NCI-H446 (cell line): ENCODE data around the gene CDK7.
"Not testable (repeated sequence)": the region's sequence is repeated elsewhere in the genome, so short reads cannot be mapped to it uniquely, and the experiment has no call there.

ENCODE experiments used
- DNase-seq, 2 experiments: peaks; one replicate each; lab custom pipeline; 2025; lab: John Stamatoyannopoulos, UW

CDK7 gene

DNA sequence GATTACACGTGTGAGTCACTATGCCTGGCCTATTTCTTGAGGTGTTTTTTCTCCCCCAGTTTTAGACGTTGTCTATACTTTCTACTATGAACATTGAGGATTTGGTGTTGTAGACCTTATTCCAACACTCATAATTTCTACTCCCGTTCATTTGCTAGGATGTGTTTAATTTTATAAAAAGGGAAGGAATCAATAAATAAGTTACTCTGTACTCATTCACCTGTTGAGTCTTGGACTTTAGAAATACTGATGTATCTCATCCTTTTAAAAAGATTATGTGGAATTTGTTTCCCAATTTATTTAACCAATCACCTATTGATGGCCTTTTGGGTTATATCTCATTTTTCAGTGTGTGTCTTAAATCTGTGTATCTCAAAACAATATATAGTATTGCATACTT lies 3.2 kb downstream of the CDK7 start:
- no peak for DNase-seq

DNA sequence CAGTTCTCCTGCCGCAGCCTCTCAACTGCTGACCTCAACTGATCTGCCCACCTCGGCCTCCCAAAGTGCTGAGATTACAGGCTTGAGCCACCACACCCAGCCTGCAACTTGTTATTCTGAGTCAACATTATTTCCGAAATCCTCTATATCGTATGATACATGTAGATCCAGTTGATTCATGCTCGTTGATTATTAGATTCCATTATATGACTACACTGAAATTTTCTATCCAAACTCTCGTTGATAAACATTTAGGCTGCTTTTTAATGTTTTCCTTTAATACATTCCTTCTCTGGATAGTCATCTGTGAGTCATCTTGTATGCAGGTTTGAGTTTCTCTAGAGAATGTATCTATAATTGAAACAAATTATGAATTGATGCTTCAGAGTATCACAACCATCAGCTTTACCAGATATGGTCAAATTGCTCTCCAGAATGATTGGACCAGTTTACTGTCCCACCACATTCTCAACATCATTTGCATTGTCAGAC lies 4.1 kb downstream of the CDK7 start:
- DNase-seq: no peak

DNA sequence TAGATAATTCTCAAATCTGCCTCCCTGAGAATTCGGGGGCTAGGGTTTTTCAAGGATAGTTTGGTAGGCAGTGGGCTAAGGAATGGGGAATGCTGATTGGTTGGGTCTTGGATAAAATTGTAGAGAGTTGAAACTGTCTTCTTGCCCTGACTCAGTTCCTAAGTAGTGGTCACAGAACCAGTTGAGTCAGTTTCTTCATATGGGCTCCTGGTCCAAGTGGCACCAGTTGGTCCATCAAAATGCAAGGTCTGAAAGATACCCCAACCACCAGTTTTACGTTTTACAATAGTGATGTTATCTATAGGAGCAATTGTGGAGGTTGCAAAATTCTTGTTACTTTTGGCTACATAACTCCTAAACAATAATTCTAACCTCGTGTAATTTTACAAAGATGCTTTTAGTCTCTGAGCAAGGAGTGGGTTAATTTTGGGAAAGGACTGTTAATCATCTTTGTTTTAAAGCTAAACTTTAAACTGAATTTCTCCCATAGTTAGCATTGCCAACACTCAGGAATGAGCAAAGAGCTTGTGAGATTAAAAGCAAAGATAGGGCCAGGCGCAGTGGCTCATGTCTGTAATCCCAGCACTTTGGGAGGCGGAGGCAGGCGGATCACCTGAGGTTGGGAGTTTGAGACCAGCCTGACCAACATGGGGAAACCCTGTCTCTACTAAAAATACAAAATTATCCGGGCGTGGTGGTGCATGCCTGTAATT lies 7.7 kb downstream of the CDK7 start:
- DNase-seq: no peak

DNA sequence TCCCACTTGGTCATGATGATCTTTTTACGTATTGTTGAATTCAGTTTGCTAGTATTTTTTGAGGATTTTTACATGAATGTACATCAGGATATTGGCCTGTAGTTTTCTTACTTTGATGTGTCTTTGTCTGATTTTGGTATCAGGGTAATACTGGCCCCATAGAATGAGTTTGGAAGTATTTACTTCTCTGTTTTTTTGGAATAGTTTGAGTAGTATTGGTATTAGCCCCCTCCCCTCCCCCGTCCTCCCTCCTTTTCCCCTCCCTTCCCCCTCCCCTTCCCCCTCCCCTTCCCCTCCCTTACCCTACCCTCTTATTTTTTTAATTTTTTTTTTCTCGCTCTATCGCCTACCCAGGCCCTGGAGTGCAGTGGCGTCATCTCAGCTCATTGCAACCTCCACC lies 10.3 kb downstream of the CDK7 start:
- DNase-seq: no peak

DNA sequence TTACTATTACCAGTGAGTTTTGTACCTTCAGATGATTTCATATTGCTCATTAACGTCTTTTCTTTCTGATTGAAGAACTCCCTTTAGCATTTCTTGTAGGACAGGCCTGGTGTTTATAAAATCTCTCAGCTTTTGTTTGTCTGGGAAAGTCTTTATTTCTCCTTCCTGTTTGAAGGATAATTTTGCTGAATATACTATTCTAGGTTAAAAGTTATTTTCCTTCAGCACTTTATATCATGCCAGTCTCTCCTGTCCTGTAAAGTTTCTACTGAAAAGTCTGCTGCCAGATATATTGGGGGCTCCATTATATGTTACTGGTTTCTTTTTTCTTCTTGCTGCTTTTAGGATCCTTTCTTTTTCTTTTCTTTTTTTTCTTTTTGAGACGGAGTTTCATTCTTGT lies 13.3 kb downstream of the CDK7 start:
- DNase-seq: no peak

DNA sequence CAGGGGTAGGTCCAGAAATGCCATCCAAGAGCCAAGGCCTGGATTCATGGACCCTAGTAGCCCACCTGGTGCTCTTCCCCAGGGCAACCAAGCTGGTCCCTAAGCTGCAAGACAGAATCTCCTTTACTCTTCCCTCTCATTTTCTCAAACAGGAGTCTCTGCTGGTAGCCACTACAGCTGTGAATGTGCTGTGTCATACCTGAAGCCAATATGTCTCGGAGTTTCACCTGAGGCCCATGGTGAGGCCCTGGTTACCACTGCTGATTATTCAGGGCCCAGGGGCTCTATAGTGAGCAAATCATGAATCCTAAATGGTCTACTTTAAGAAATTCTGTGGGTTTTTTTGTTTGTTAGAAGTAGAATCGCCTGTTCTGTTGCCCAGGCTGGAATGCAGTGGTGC lies 15.9 kb downstream of the CDK7 start:
- DNase-seq: no peak

DNA sequence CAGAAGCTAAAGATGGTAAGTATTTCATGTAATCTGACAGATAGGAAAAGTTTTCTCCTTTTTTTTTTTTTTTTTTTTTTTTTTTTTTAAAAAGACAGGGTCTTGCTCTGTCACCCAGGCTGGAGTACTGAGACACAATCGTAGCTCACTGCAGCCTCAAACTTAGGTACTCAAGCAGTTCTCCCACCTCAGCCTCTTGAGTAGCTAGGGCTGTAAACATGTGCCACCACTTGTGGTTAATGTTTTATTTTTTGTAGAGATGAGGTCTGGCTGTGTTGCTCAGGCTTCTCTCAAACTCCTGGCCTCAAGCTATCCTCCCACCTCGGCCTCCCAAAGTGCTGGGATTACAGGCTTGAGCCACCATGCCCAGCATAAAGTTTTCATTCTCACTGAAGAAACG lies 17.8 kb downstream of the CDK7 start:
- no peak for DNase-seq

DNA sequence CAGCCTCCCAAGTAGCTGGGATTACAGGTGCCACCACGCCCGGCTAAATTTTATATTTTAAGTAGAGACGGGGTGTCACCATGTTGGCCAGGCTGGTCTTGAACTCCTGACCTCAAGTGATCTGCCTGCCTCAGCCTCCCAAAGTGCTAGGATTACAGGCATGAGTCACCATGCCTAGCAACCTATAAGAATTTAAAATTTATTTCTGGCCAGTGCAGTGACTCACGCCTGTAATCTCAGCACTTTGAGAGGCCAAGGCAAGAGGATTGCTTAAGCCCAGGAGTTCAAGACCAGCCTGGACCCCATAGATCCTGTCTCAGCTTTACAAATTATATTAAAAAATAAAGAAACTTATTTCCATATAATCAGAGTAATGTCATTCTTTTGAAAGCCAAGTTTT lies 21.3 kb downstream of the CDK7 start:
- DNase-seq: not testable (repeated sequence)

DNA sequence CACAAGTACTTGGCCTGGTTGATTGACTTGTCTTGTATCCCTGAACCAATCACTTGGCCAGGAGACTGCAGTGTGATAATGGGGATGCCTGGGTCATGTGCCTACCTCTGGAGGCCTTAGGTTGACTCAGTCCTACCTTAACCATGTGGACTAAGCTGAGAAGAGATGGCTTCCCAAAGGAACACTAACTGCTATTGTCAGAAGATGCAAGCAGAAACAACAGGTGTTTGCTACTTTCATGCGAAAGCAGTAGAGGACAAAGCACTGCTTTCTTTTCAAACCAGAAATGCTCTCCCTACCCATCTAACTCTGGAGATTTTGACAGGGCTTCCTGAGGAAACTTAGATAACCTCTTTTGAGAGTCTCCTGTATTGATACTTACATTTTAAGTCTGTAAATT lies 22.9 kb downstream of the CDK7 start:
- no peak for DNase-seq

DNA sequence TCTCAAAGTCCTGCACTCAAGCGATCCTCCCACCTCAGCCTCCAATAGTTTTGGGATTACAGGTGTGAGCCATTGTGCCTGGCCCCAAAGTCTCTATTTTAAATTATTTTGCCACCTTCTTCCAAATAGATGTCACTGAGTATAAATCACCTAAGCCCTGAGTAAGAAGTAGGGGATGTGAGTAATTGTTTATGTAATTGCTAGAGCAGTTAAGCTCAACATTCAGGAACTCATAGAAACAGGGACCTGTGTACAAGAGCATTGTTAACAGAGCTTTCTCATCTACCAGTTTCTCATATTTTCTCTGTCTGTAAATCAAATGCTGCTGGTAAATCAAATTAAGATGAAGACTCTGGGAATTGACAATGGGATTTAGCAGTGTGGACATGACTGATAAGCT lies 26.3 kb downstream of the CDK7 start:
- no peak for DNase-seq

DNA sequence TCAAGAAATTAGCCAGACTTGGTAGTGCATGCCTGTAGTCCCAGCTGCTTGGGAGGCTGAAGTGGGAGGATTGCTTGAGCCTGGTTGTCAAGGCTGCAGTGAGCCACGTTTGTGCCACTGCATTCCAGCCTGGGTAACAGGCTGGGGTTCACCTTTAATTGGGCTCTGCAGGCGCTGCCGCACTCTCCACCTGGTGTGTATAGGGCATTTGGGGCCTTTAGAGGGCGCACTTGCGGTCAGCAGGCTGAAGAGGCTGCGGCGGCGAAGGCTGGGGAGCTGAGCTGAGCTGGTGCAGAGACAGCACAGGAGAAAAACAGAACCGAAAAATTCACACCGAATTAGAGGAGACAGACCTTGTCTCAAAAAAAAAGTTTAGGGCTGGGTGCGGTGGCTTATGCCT lies 31.2 kb downstream of the CDK7 start:
- no peak for DNase-seq

DNA sequence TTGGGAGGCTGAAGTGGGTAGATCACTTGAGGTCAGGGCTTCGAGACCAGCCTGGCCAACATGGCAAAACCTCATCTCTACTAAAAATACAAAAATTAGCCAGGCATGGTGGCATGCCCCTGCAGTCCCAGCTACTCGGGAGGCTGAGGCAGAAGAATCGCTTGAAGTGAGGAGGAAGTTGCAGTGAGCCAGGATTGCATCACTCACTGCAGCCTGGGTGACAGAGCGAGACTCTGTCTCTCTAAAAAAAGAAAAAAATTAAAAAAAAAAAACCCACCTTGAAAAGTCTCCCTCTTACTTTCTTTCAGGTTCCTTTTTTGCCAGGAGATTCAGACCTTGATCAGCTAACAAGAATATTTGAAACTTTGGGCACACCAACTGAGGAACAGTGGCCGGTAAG lies 34.2 kb downstream of the CDK7 start:
- DNase-seq: no peak

DNA sequence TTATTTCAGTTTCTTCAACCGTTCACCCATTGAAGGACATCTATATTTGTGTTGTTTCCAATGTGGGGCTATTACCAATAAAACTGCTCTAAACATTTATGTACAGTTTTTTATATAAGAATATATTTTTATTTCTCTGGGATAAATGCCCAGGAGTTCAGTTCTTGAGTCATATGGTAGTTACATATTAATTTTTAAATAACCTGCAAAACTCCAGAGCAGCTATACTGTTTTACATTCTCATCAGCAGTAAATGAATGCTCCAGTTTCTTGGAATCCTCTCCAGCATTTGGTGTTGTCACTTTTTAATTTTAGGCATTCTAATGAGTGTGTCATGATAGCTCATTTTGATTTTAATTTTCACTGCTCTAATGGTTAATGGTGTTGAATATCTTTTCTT lies 36.2 kb downstream of the CDK7 start:
- no peak for DNase-seq

DNA sequence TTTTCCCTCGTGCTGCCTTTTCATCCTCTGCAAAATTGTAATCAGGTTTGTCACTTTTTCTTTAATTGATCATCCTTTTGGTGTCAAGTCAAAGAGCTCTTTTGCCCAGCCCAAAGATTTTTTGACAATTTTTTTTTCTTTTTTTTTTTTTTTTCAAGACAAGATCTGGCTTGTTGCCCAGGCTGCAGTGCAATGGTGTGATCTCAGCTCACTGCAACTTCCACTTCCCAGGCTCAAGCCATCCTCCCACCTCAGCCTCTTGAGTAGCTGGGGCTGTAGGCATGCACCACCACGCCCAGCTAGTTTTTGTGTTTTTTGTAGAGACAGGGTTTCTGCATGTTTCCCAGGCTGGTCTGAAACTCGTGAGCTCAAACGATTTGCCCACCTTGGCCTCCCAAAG lies 36.7 kb downstream of the CDK7 start:
- DNase-seq: no peak

DNA sequence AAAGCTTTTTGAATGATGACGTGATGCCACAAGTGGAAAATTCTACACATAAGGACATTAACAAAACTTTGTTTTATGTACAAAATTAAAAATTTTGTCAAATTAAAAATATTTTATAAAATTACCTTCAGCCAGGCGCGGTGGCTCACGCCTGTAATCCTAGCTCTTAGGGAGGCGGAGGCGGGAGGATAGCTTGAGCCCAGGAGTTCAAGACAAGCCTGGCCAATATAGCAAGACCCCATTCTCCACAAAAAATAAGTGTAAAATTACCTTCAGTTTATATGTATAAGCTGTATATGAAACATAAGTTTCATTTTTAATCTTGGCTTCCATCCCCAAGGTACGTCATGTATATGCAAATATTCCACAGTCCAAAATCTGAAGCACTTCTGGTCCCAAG lies 40.9 kb downstream of the CDK7 start:
- no peak for DNase-seq

DNA sequence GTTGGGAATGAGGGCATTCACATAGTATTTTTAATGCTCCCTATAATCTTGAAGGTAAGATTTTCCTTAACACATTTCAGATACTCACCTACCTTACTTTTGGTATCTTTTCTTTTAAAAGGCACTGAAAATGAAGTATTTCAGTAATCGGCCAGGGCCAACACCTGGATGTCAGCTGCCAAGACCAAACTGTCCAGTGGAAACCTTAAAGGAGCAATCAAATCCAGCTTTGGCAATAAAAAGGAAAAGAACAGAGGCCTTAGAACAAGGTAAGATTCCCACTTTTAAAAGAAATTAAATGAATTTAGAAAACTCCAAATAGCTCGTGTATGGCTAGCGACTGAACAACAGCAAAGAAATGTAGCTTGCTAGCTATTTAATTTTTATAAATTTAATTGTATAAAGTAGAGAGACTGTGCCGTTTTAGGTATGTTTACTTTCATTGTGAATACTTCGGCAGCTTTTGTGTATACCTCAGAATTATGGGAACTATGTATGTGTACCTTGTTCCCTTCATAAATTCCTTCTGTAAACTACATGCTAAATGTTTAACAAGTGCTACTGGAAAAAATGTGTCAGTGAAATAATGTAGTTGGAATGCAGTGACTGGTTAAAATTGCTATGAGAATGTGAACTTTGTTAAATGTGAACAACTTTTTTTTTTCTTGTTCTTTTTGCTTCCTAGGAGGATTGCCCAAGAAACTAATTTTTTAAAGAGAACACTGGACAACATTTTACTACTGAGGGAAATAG lies 41.9 kb downstream of the CDK7 start:
- no peak for DNase-seq

DNA sequence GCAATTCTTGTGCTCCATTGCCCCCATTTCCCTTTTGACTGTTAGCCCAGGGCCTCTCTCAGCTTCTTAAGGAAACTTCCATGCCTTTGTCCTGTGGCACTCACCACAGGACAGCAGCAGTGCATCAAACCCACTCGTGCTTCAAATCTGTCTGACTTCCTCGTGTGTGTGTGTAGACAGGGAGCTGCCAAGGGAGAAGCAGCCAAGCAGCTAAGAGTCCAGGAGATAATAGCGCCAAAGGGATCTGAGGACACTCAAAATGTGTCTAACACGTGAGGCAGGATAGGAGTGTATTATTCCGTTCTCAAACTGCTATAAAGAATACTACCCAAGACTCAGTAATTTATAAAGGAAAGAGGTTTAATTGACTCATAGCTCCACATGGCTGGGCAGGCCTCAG lies 44.8 kb downstream of the CDK7 start:
- no peak for DNase-seq

DNA sequence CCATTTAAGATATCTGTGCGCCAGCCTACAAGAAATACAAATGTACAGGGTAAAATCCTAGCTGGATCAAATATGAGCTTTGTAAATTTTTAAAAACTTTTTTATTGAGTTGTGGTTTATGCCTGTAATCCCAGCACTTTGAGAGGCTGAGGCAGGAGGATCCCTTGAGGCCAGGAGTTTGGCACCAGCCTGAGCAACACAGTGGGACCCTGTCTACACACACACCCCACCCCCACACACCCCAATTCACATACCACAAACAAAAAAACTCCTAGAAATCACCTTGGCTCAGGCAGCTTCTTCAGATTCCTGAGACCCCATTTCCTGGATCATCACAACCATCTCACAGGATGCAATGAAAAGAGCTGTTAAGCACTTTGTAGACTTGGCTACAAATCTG lies 46.4 kb downstream of the CDK7 start:
- no peak for DNase-seq

DNA sequence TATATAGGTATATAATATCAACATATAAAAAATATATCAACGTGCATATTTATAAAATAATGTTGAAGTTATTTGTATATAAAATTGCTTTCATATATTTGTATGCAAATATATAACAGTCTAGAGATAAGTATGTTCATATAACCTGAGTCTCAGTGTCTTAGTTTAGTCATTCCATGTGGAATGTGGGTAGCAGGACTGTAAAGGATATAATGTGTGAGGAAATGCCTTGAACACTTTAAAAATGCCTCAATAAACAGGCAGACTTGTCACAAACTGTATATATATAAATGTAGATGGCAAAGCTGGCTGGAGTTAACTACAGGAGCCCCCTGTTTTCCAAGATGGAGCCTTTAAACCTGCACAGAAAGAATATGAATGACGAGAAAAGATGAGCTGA lies 49.5 kb downstream of the CDK7 start:
- no peak for DNase-seq

DNA sequence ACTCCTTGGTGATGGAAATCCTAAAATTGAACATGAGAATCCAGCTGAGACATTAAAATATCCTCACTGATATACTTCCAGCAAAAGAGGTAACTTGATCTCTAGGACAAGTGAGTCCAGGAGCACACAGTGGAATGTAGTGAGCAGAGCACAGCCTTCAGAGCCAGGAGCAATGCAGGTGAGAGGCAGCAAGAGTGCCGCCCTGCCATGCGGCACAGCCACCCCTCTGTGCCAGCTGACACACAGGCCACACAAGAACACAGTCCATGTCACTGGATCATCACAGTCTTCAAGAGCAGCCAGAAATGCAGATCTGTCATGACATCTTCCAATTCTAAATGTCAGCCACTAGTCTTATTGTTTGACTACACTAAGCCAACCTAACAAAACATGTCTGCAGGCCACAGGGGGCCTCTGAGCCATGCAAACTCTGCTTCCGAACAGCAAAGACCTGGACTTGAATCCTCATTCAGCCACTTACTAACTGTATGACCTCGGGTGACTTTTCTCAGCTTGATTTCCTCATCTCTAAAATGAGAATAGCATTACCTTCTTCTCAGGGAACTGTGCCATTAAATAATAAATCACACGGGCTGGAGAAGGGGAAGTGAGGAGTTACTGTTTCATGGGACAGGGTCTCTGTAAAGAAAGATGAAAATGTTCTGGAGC lies 50.9 kb downstream of the CDK7 start:
- DNase-seq: no peak

DNA sequence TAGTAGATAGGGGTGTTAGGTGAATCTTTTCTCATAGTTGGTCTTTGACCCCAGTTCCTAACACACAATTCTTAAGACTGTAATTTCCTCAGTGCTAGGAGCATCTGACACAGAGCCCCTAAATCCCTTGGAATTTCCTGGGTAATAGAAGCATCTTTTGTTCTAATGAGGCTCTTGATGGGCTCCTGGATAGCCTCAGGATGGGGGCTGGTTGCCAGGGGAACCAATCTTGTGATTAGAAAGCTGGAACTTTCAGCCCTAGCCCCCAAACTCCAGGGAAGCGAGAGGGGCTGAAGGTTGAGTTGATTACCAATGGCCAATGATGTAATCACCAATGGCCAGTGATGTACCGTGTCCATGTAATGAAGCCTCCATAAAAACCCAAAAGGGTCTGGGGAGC lies 53.4 kb downstream of the CDK7 start:
- DNase-seq: no peak

DNA sequence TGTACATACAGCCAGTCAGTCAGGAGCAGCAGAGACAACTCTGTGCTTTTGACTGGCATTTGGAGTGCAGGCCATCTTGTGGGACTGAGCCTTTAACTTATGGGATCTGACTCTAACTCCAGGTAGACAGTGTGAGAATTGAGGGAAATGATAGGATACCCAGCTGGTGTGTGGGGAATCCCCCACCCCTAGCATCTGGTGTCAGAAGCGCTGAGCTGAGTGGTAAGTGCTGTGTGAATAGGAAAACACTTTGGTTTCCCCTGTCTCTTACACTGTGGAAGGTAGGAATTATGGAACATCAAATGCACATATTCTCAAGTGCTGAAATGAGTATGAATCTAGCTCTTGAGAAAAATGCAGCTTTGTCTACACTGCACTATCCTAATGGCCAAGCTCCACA lies 54.0 kb downstream of the CDK7 start:
- no peak for DNase-seq

DNA sequence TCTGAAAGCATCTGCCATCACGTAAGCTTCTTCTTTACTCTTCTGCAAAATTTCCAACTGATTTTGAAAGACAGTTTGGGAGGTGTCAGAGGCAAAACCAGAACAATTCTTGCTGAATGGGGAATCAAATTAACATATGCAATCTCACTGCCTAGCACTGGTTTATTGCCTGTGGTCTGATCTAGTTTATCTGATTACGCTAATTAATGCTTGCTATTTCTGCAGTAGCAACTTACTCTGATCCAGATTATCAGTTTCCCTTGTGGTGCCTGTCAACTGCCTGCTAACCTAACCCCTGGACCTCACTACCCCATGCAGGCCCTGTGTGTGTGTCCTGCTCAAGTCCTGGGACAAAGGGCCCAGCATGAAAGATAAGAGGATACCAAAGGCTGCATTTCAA lies 57.6 kb downstream of the CDK7 start:
- no peak for DNase-seq
